Measurements from ENCODE around the gene TMEM117. TPM values are rescaled to one million over a fixed set of nuclear protein-coding genes. Genes with fewer than 3 reads are reported as not detected.

The TMEM117 gene
- total and polyA plus RNA-seq, 2 donors (not counting 1 experiment from before 2014, with no cell fraction given) = 2.0 to 10.4 TPM

- ChIA-PET POLR2A (no interaction called here), CTCF (no interaction called here)
- no peak overlapping the region for H3K9ac ChIP-seq (ENCODE audit: low read length)
- ATAC-seq (ENCODE audit: low read depth) (no peak), DNase-seq (no peak)
- Mint-ChIP-seq H3K9me3 (ENCODE audit: insufficient read depth) (no peaks in the 10 kb centered on the region), H3K27ac (no peak overlapping the region), H3K4me1 (peaks cover 10% of the 10 kb centered on the region), H3K27me3 (no peaks in the 10 kb centered on the region), H3K4me3 (no peak overlapping the region)
- no peak overlapping the region for H2AFZ ChIP-seq (ENCODE audit: insufficient read depth, low read depth, low read length, poor library complexity, severe bottlenecking)
- H3K4me3 ChIP-seq (ENCODE audit: control extremely low read depth in 1 of 5, extremely low read depth in 1 of 5, insufficient read depth in 1 of 5, low read depth in 2 of 5, low read length in 4 of 5) = no peak overlapping the region
- no CpG with 5 or more reads among the region's 3 CpGs for WGBS (ENCODE audit: insufficient coverage)
- no peaks in the 10 kb centered on the region for H3K9me3 ChIP-seq (ENCODE audit: control extremely low read depth in 1 of 3, control insufficient read depth in 2 of 3, insufficient read depth in 1 of 3, low read length in 2 of 3)
- H3K27ac ChIP-seq (ENCODE audit: low read length in 2 of 2) = no peak overlapping the region
- no peaks in the 10 kb centered on the region for H4K20me1 ChIP-seq (ENCODE audit: control insufficient read depth, insufficient read depth, low read length, poor library complexity, severe bottlenecking)
- no peaks in the 10 kb centered on the region for H3K4me1 ChIP-seq (ENCODE audit: control insufficient read depth in 2 of 2, insufficient read depth in 2 of 2, low read length in 2 of 2)
- H3K27me3 ChIP-seq (replicated peaks in 1 of 4; ENCODE audit: control extremely low read depth in 1 of 4, control insufficient read depth in 3 of 4, insufficient read depth in 4 of 4, low read length in 3 of 4) = no peaks in the 10 kb centered on the region
- no peaks in the 10 kb centered on the region for H3K79me2 ChIP-seq (ENCODE audit: control insufficient read depth, insufficient read depth, low read length)
- no peaks in the 10 kb centered on the region for H3K36me3 ChIP-seq (replicated peaks in 1 of 2; ENCODE audit: control extremely low read depth in 1 of 2, control insufficient read depth in 1 of 2, extremely low read depth in 1 of 2, insufficient read depth in 2 of 2, low read length in 1 of 2)
- TF ChIP-seq, protein P1, sequence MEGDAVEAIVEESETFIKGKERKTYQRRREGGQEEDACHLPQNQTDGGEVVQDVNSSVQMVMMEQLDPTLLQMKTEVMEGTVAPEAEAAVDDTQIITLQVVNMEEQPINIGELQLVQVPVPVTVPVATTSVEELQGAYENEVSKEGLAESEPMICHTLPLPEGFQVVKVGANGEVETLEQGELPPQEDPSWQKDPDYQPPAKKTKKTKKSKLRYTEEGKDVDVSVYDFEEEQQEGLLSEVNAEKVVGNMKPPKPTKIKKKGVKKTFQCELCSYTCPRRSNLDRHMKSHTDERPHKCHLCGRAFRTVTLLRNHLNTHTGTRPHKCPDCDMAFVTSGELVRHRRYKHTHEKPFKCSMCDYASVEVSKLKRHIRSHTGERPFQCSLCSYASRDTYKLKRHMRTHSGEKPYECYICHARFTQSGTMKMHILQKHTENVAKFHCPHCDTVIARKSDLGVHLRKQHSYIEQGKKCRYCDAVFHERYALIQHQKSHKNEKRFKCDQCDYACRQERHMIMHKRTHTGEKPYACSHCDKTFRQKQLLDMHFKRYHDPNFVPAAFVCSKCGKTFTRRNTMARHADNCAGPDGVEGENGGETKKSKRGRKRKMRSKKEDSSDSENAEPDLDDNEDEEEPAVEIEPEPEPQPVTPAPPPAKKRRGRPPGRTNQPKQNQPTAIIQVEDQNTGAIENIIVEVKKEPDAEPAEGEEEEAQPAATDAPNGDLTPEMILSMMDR (IDR thresholded peaks at IDR 0.05) = no peak
- TF ChIP-seq EZH2 (IDR thresholded peaks at IDR 0.05; ENCODE audit: borderline replicate concordance, insufficient read depth, low read depth, low read length, poor library complexity, severe bottlenecking) = no peak
- intact Hi-C loops (cut with micrococcal nuclease) = no loop called here
- H3K4me2 ChIP-seq (replicated peaks; ENCODE audit: low read depth, low read length, poor library complexity, severe bottlenecking) = no peak overlapping the region
These were observed 324.0 kb downstream of the TMEM117 start for GRCh38 chr12:44159862-44160261.

DNA sequence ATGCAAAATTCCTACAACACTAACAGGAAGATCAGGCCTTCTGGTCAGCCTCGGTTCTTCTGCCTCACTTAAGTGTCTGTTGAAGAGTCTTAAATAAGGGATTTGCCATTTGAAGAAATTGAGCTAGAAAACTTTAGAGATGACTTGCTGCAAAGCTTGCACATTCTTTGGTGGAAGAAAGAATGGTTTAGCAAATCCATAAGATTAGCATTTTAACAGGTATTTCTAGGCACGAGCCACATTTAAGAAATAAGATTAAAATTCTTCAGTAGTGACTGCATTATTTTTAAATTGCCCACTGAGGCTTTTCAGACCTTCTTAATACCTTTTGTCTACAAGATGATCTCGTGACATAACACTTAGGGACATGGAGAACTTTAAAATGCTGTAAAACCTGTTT is 327.1 kb downstream of the TMEM117 start:
- ChIA-PET CTCF (no interaction called here), POLR2A (no interaction called here)
- H3K79me2 ChIP-seq (ENCODE audit: control insufficient read depth, insufficient read depth, low read length) = no peaks in the 10 kb centered on the region
- ATAC-seq (ENCODE audit: low read depth) (no peak), DNase-seq (no peak)
- H3K9ac ChIP-seq (ENCODE audit: low read length) = no peak overlapping the region
- no peaks in the 10 kb centered on the region for H3K4me1 Mint-ChIP-seq
- no peaks in the 10 kb centered on the region for H3K27me3 ChIP-seq (replicated peaks in 1 of 4; ENCODE audit: control extremely low read depth in 1 of 4, control insufficient read depth in 3 of 4, insufficient read depth in 4 of 4, low read length in 3 of 4)
- no peak overlapping the region for H2AFZ ChIP-seq (ENCODE audit: insufficient read depth, low read depth, low read length, poor library complexity, severe bottlenecking)
- H3K27ac Mint-ChIP-seq = no peak overlapping the region
- peaks cover 0 to 1% (median 0%) of the 10 kb centered on the region in 3 donors for H3K9me3 ChIP-seq (ENCODE audit: control extremely low read depth in 1 of 3, control insufficient read depth in 2 of 3, insufficient read depth in 1 of 3, low read length in 2 of 3)
- WGBS (ENCODE audit: insufficient coverage) = 100% methylated on average over 1 of the region's 3 CpGs
- H3K27me3 Mint-ChIP-seq = no peaks in the 10 kb centered on the region
- no peaks in the 10 kb centered on the region for H3K4me1 ChIP-seq (ENCODE audit: control insufficient read depth in 2 of 2, insufficient read depth in 2 of 2, low read length in 2 of 2)
- no peak overlapping the region for H3K4me2 ChIP-seq (replicated peaks; ENCODE audit: low read depth, low read length, poor library complexity, severe bottlenecking)
- H3K4me3 Mint-ChIP-seq = no peak overlapping the region
- no peaks in the 10 kb centered on the region for H3K9me3 Mint-ChIP-seq (ENCODE audit: insufficient read depth)
- TF ChIP-seq, protein P1 (IDR thresholded peaks at IDR 0.05) = no peak
- TF ChIP-seq EZH2 (IDR thresholded peaks at IDR 0.05; ENCODE audit: borderline replicate concordance, insufficient read depth, low read depth, low read length, poor library complexity, severe bottlenecking) = no peak
- H4K20me1 ChIP-seq (ENCODE audit: control insufficient read depth, insufficient read depth, low read length, poor library complexity, severe bottlenecking) = no peaks in the 10 kb centered on the region
- no peak overlapping the region for H3K4me3 ChIP-seq (ENCODE audit: control extremely low read depth in 1 of 5, extremely low read depth in 1 of 5, insufficient read depth in 1 of 5, low read depth in 2 of 5, low read length in 4 of 5)
- no peak overlapping the region for H3K27ac ChIP-seq (ENCODE audit: low read length in 2 of 2)
- H3K36me3 ChIP-seq (replicated peaks in 1 of 2; ENCODE audit: control extremely low read depth in 1 of 2, control insufficient read depth in 1 of 2, extremely low read depth in 1 of 2, insufficient read depth in 2 of 2, low read length in 1 of 2) = no peaks in the 10 kb centered on the region
- intact Hi-C loops (cut with micrococcal nuclease) = no loop called here

All from B cell (primary cell).